Adrenal gland (tissue), 12 donors: ENCODE measurements around the gene PPP3CA. TPM values are rescaled to one million over a fixed set of nuclear protein-coding genes. Genes with fewer than 3 reads are reported as not detected.

Experiments
- DNase-seq, 7 donors: peaks; one replicate each; pipeline ENCODE4 v3.0.0-alpha.2; 2019 to 2020
- H3K27ac ChIP-seq, 5 donors: fragments of 200-600 bp; sonication (generic) in 4 of 5; 1 replicate in 3 of 5; 2 replicates in 2 of 5; pipeline versions ENCODE4 v1.5.1 to v1.8.0; 2016 to 2020; ENCODE audit warnings: mild to moderate bottlenecking in 1 of 5
- H3K27me3 ChIP-seq: fragments of 200-600 bp; 2 replicates; pipeline ENCODE4 v1.8.0; 2021
- H3K36me3 ChIP-seq, 2 donors: fragments of 200-600 bp; replicated peaks in 1 of 2; 1 replicate in 1 of 2; 2 replicates in 1 of 2; pipeline versions ENCODE4 v1.5.1 to v1.8.0; 2018 to 2022
- H3K4me1 ChIP-seq, 2 donors: fragments of 200-600 bp; replicated peaks in 1 of 2; 1 replicate in 1 of 2; 2 replicates in 1 of 2; pipeline versions ENCODE4 v1.5.1 to v1.8.0; 2018 to 2021
- H3K4me3 ChIP-seq, 4 donors: fragments of 200-600 bp; sonication (generic) in 3 of 4; one replicate each; pipeline ENCODE4 v1.5.1; 2016 to 2018
- H3K9me3 ChIP-seq, 3 donors: fragments of 200-600 bp; sonication (generic) in 1 of 3; replicated peaks in 1 of 3; 1 replicate in 2 of 3; 2 replicates in 1 of 3; pipeline versions ENCODE4 v1.5.1 to v1.8.0; 2016 to 2021
- CTCF ChIP-seq, 6 experiments: fragments of 450-650 bp in 4 of 6; fragments of 200-600 bp in 2 of 6; sonication (generic) in 1 of 6; IDR thresholded peaks; 1 replicate in 5 of 6; 2 replicates in 1 of 6; pipeline versions ENCODE4 v1.5.1 to v1.8.0; 2016 to 2021; ENCODE audit warnings: antibody characterized with exemption in 6 of 6, mild to moderate bottlenecking in 2 of 6, moderate library complexity in 1 of 6
- POLR2A ChIP-seq, 2 donors: fragments of 450-650 bp; IDR thresholded peaks; one replicate each; pipeline ENCODE4 v1.6.1; 2017; ENCODE audit warnings: antibody characterized with exemption in 2 of 2, mild to moderate bottlenecking in 2 of 2, moderate library complexity in 1 of 2
- WGBS, 4 donors: extraction: QIAGEN DNeasy Blood & Tissue Kit in 2 of 4; methylation state at CpG; one replicate each; pipeline versions ENCODE4 v1.1.5 to v1.1.7; 2013 to 2017; 5-methylcytosine and 5-hydroxymethylcytosine counted together
- intact Hi-C, 2 donors: fragments of 100-400 bp; cut with DNase I; formaldehyde crosslinking; loops; one replicate each; pipeline versions ENCODE4 v1.14.1 to v1.15.0; 2022 to 2023
- polyA plus RNA-seq, 3 donors: library from polyadenylated mRNA; stranded (reverse); fragments of 200-250 nt in 2 of 3; fragments of 350-450 nt in 1 of 3; fragmentation: Illumina TruSeq in 1 of 3; extraction: RNeasy Lipid Tissue Mini Kit (QIAGEN cat#74804) in 1 of 3; gene quantifications; one replicate each; pipeline ENCODE4 v1.2.3, GENCODE V29; 2013 to 2014
- total RNA-seq, 9 donors: library from RNA; depleted of rRNA in 4 of 9; stranded (reverse); fragments of >200 nt in 4 of 9; fragments of 120-200 nt in 1 of 9; fragmentation: NEBNext Ultra II Directional in 1 of 9; extraction: Animal tissue kit (Norgen Biotek cat#: 25700) in 1 of 9; gene quantifications; one replicate each; pipeline versions ENCODE4 v1.1.0 to v1.2.4, GENCODE V29; 2013 to 2023
- donor health status: healthy with polysubstance abuse.
- donor health status: Bipolar disorder and iron deficiency.
- donor health status: DM: yes; HTN: yes; CAD: no.
- donor health status: DM: no; HTN: no; CAD: no.
- donor health status: DM: no; HTN: no; CAD: no.
- donor health status: DM: yes; HTN: yes; CAD: no.

PPP3CA gene
- total and polyA plus RNA-seq, 12 donors: 13.8 to 138 (median 43.8) TPM

GRCh38 chr4:101037249-101037648, 310.1 kb downstream of the PPP3CA start:
- no peak for DNase-seq
- no peaks in the 10 kb centered on the region for H3K4me1 ChIP-seq
- no peaks in the 10 kb centered on the region for H3K36me3 ChIP-seq
- no peak overlapping the region for H3K27ac ChIP-seq
- H3K27me3 ChIP-seq: no peaks in the 10 kb centered on the region
- WGBS, 4 donors: 86 to 94% (median 90%) methylated on average over 3 of the region's 3 CpGs
- H3K4me3 ChIP-seq: no peak overlapping the region
- no peaks in the 10 kb centered on the region for H3K9me3 ChIP-seq
- TF ChIP-seq CTCF (IDR thresholded peaks at IDR 0.05) (no peak), POLR2A (IDR thresholded peaks at IDR 0.05) (no peak)
- intact Hi-C loops: no loop called here

- no peaks in the 10 kb centered on the region for H3K4me1 ChIP-seq
- WGBS, 4 donors: 69 to 88% (median 75%) methylated on average over 2 of the region's 2 CpGs
- no peaks in the 10 kb centered on the region for H3K27me3 ChIP-seq
- intact Hi-C loops: no loop called here
- peaks cover 0 to 6% of the 10 kb centered on the region in 2 donors for H3K36me3 ChIP-seq
- H3K4me3 ChIP-seq: no peak overlapping the region
- no peak overlapping the region for H3K27ac ChIP-seq
- no peak for TF ChIP-seq POLR2A (IDR thresholded peaks at IDR 0.05)
- TF ChIP-seq CTCF (IDR thresholded peaks at IDR 0.05): no peak
- no peaks in the 10 kb centered on the region for H3K9me3 ChIP-seq
- DNase-seq: no peak
Measured at GRCh38 chr4:101035487-101035886, 311.8 kb downstream of the PPP3CA start.

GRCh38 chr4:101033986-101034385, 313.3 kb downstream of the PPP3CA start:
- Histone ChIP-seq H3K27me3 (no peaks in the 10 kb centered on the region), H3K27ac (no peak overlapping the region), H3K36me3 (peaks cover 0 to 6% of the 10 kb centered on the region in 2 donors), H3K4me3 (no peak overlapping the region), H3K9me3 (no peaks in the 10 kb centered on the region), H3K4me1 (no peaks in the 10 kb centered on the region)
- TF ChIP-seq POLR2A (IDR thresholded peaks at IDR 0.05): no peak
- TF ChIP-seq CTCF (IDR thresholded peaks at IDR 0.05): no peak
- DNase-seq: no peak
- intact Hi-C loops: no loop called here
- 94 to 99% (median 98%) methylated on average over 3 of the region's 3 CpGs for WGBS, 4 donors

- no peak for TF ChIP-seq CTCF (IDR thresholded peaks at IDR 0.05)
- TF ChIP-seq POLR2A (IDR thresholded peaks at IDR 0.05): no peak
- WGBS, 4 donors: 82 to 85% (median 83%) methylated on average over 3 of the region's 3 CpGs
Measured at GRCh38 chr4:101032541-101032940, 314.8 kb downstream of the PPP3CA start.

More at GRCh38 chr4:101032541-101032940, 314.8 kb downstream of the PPP3CA start:
- H3K4me1 ChIP-seq: no peaks in the 10 kb centered on the region
- H3K4me3 ChIP-seq: no peak overlapping the region
- no peak overlapping the region for H3K27ac ChIP-seq
- intact Hi-C loops: no loop called here
- peaks cover 0 to 6% of the 10 kb centered on the region in 2 donors for H3K36me3 ChIP-seq
- no peaks in the 10 kb centered on the region for H3K9me3 ChIP-seq
- DNase-seq: no peak
- no peaks in the 10 kb centered on the region for H3K27me3 ChIP-seq
